ENCODE data around the gene MED26.

Gene MED26

GRCh38 chr19:16579381-16579780, 48.6 kb downstream of the MED26 start:
- H3K36me3 ChIP-seq (ENCODE audit: control insufficient read depth, insufficient read depth, low read length) = peaks cover 40% of the 10 kb centered on the region
- DNase-seq (ENCODE audit: extremely low read depth, insufficient read length) = no peak

GRCh38 chr19:16577531-16577985, 50.4 kb downstream of the MED26 start:
- Histone ChIP-seq H3K36me3 (ENCODE audit: control insufficient read depth, insufficient read depth, low read length) (peaks cover 38% of the 10 kb centered on the region), H3K27me3 (replicated peaks; ENCODE audit: control insufficient read depth, insufficient read depth, low read length) (no peaks in the 10 kb centered on the region), H3K4me3 (replicated peaks; ENCODE audit: low read depth, low read length) (no peak overlapping the region)
- no peak for TF ChIP-seq CTCF (IDR thresholded peaks at IDR 0.05; ENCODE audit: insufficient read depth, low read length, poor library complexity, severe bottlenecking)
- DNase-seq (ENCODE audit: extremely low read depth, insufficient read length) = no peak

More at GRCh38 chr19:16579381-16579780, 48.6 kb downstream of the MED26 start:
- no peak for TF ChIP-seq CTCF (IDR thresholded peaks at IDR 0.05; ENCODE audit: insufficient read depth, low read length, poor library complexity, severe bottlenecking)
- Histone ChIP-seq H3K27me3 (replicated peaks; ENCODE audit: control insufficient read depth, insufficient read depth, low read length) (no peaks in the 10 kb centered on the region), H3K4me3 (replicated peaks; ENCODE audit: low read depth, low read length) (no peak overlapping the region)

GRCh38 chr19:16576690-16577530, 51.1 kb downstream of the MED26 start:
- TF ChIP-seq CTCF (IDR thresholded peaks at IDR 0.05; ENCODE audit: insufficient read depth, low read length, poor library complexity, severe bottlenecking) = no peak
- Histone ChIP-seq H3K27me3 (replicated peaks; ENCODE audit: control insufficient read depth, insufficient read depth, low read length) (no peaks in the 10 kb centered on the region), H3K36me3 (ENCODE audit: control insufficient read depth, insufficient read depth, low read length) (peaks cover 37% of the 10 kb centered on the region), H3K4me3 (replicated peaks; ENCODE audit: low read depth, low read length) (no peak overlapping the region)
- no peak for DNase-seq (ENCODE audit: extremely low read depth, insufficient read length)

GRCh38 chr19:16575861-16576689, 51.9 kb downstream of the MED26 start:
- Histone ChIP-seq H3K36me3 (ENCODE audit: control insufficient read depth, insufficient read depth, low read length) (peaks cover 31% of the 10 kb centered on the region), H3K4me3 (replicated peaks; ENCODE audit: low read depth, low read length) (no peak overlapping the region), H3K27me3 (replicated peaks; ENCODE audit: control insufficient read depth, insufficient read depth, low read length) (no peaks in the 10 kb centered on the region)
- no peak for DNase-seq (ENCODE audit: extremely low read depth, insufficient read length)
- no peak for TF ChIP-seq CTCF (IDR thresholded peaks at IDR 0.05; ENCODE audit: insufficient read depth, low read length, poor library complexity, severe bottlenecking)

- H3K4me3 ChIP-seq (replicated peaks; ENCODE audit: low read depth, low read length) = no peak overlapping the region
- peaks cover 27% of the 10 kb centered on the region for H3K36me3 ChIP-seq (ENCODE audit: control insufficient read depth, insufficient read depth, low read length)
- no peak for DNase-seq (ENCODE audit: extremely low read depth, insufficient read length)
- no peaks in the 10 kb centered on the region for H3K27me3 ChIP-seq (replicated peaks; ENCODE audit: control insufficient read depth, insufficient read depth, low read length)
- TF ChIP-seq CTCF (IDR thresholded peaks at IDR 0.05; ENCODE audit: insufficient read depth, low read length, poor library complexity, severe bottlenecking) = no peak
Observed at GRCh38 chr19:16575282-16575681, 52.7 kb downstream of the MED26 start.
